HG02588 (cell line): ENCODE results near the gene MUC5B.

Source experiments
- ATAC-seq: cut with Tn5 transposase; IDR thresholded peaks from one replicate; pipeline ENCODE4 v1.9.1; 2021; ENCODE audit warnings: mild to moderate bottlenecking, moderate library complexity; ENCODE audit not compliant: unreplicated experiment

MUC5B gene

GRCh38 chr11:1278766-1279673 is 56.2 kb downstream of the MUC5B start:
- ATAC-seq: no peak

GRCh38 chr11:1279674-1280055 is 56.8 kb downstream of the MUC5B start:
- ATAC-seq: no peak

GRCh38 chr11:1280116-1281035 is 57.5 kb downstream of the MUC5B start:
- ATAC-seq: no peak

GRCh38 chr11:1281326-1281973 is 58.6 kb downstream of the MUC5B start:
- ATAC-seq: no peak

GRCh38 chr11:1281974-1282365 is 59.1 kb downstream of the MUC5B start:
- ATAC-seq: no peak

GRCh38 chr11:1283091-1283511 is 60.2 kb downstream of the MUC5B start:
- no peak for ATAC-seq

- no peak for ATAC-seq
These were observed 61.0 kb downstream of the MUC5B start for GRCh38 chr11:1283906-1284305.

GRCh38 chr11:1285316-1285744 is 62.5 kb downstream of the MUC5B start:
- no peak for ATAC-seq

GRCh38 chr11:1285876-1286275 is 63.0 kb downstream of the MUC5B start:
- ATAC-seq: no peak

- no peak for ATAC-seq
These were observed 65.1 kb downstream of the MUC5B start for GRCh38 chr11:1287928-1288327.

- no peak for ATAC-seq
These were observed 65.7 kb downstream of the MUC5B start for GRCh38 chr11:1288426-1289151.

- ATAC-seq: no peak
These were observed 66.5 kb downstream of the MUC5B start for GRCh38 chr11:1289211-1289935.

- no peak for ATAC-seq
These were observed 67.5 kb downstream of the MUC5B start for GRCh38 chr11:1290052-1291040.

GRCh38 chr11:1291295-1292017 is 68.6 kb downstream of the MUC5B start:
- ATAC-seq: no peak

GRCh38 chr11:1292018-1292643 is 69.3 kb downstream of the MUC5B start:
- ATAC-seq: no peak

GRCh38 chr11:1292644-1293618 is 70.1 kb downstream of the MUC5B start:
- no peak for ATAC-seq
